Activated CD4-positive, alpha-beta T cell treated with anti-CD3 and anti-CD28 coated beads, Interleukin-2, Interleukin-4, amounts not matched to agents 100 ng/mL and 50 ng/mL, durations not matched to agents 16 hours and 8 hours (primary cell): Measurements from ENCODE around the gene PXN.

Source experiments
- DNase-seq: peaks from one replicate; pipeline ENCODE4 v3.0.0-alpha.2; 2020; ENCODE audit warnings: low spot score

PXN gene

DNA sequence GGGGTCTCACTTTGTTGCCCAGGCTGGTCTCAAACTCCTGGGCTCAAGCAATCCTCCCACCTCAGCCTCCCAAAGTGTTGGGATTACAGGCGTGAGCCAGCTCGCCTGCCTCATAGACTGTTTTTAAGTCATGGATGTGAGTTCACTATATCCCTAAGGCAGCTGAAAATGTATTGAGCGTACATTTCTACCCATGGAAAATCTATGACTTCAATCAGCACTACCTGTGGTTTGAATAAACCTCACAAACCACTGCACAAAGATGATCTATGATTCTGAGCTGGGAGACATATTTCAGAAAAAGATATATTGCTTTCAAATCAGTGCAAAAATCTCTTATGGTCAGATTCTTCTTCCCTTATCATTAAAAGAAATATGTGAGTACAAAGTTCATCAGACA lies 93.5 kb downstream of the PXN start:
- DNase-seq, result no peak

DNA sequence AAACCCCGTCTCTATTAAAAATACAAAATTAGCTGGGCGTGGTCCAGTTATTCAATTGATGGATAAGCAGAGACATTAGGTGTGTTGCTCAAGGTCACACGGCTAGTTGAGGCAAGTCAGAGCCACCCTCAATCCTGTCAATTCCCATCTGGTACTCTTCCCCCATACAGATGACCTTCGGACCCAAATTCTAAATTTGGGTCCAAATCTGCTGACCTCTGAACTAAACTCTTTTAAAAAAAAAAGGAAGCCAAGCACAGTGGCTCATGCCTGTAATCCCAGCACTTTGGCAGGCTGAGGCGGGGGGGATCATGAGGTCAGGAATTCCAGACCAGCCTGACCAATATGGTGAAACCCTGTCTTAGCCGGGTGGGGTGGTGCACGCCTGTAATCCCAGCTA lies 94.9 kb downstream of the PXN start:
- DNase-seq, result no peak

DNA sequence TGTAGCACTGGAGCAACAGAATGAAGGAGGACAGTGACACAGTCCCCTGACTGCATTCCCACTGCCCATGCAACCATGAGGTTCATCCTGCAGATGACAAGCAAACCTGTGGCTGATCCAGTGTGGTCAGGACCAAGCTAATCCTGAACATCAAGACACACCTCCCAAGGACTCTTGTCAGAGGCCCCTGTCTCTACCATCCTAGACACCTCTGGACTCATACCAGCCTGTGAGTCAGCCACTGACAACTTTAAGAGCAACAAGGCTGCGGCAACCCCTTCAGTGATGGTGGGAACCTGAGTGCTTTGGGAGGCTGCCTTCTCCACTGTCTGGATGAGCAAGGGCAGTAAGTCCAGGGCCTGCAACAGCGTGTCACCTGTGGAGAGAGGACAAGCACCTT lies 95.6 kb downstream of the PXN start:
- DNase-seq, result no peak

DNA sequence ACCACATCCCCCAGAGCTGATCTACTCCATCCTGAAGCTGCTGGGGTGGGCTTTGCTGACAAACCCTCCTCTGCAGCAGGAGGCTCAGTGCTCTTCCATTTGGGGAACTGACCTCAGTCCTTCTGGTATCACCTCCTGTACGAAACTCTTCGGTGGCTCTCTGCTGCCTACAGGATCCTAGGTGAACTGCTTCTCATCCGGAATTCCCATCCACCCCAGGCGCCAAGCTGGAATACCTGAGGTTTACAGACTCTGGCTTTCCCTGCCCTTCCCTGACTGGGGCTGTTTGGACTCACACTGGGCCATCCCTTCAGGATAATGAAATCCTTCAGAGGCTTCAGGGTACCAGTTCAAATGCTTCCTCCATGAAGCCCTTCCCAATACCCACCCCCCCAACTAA lies 97.2 kb downstream of the PXN start:
- no peak for DNase-seq

DNA sequence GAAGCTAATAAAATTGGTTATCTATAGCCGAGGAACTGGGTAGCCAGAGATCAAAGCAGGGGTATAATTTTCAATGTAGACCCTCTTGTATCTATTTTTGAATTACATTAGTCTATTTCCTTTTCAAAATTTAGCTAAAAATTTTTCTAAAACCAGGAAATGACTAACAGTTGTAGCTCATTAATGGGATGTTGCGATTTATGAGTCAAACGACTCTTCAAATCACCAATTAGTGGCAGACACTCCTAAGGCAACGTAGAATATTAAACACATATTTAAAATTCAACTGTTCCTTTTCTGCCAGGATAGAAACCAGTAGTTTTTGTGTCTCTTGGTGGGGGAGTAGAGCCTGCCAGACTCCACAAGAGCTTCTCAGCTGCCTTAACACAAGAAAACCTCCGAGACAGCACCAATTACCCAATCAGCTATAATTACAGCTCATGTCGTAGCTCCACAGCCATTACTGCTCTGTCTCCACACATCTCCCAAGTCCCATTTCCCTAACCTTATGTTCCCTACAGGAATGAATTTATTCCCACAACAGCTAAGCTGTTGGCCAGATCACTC lies 97.9 kb downstream of the PXN start:
- no peak for DNase-seq

DNA sequence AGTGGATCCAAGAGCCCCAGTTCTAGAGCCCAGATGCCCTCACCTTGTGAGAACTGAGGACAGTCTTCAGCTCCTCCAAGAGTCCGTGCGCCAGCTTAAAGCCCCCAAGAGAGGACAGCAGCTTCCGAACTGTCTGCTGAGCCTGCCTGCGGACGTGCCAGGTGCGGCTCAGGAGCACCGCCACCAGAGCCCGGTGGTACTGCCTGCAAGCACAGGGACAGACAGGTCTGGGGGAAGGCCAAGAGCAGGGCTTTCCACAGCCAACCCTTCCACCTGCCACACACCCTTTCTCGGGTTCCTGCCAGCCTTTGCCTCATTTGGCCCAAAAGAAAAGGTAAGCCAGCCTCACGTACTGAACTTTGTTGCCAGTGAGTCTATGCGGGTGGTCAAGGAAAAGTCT lies 101.2 kb downstream of the PXN start:
- DNase-seq, result no peak

DNA sequence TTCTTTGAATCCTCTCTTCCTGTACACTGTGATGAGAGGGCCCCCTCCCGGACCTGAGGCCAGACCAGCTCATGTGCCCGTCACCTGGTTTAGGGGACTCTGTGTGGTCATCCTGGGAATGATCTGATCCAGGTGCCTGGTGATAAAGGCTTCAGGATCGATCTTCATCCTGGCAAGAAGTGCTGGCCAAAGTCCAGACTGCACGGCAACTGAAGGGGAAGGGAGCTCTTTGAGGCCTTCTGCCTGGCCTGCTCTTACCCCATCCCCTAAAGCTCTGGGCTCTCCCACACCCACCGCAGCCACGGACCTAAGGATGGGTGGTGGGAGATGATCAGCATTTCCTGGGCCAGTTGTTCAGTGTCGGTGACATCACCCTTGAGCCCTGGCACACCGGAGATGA lies 102.8 kb downstream of the PXN start:
- DNase-seq, result no peak

DNA sequence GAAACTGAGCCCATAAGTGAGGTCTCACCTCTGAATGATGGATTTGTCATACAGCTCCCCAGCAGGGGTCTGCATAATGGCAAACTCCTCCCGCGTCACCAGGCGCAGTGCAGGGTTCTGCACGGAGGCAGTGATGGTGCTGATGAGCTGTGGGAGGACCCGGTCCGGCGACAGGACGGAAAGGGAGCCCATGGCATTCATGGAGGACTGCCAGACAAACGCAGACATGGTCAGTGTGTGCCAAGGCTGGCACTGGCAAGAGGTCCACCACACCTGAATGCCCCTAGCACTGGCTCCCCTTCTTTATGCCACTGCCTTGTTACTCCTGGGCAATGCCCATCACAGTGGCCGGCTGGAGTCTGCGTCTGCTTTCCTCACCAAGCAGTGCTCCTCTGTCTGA lies 103.7 kb downstream of the PXN start:
- DNase-seq, result no peak
